NCI-H2196 (cell line): ENCODE data around the gene TMEM81.

Experiments
- DNase-seq: peaks from one replicate; lab custom pipeline; 2025; ENCODE audit not compliant: unreplicated experiment; lab: John Stamatoyannopoulos, UW

TMEM81 gene

DNA sequence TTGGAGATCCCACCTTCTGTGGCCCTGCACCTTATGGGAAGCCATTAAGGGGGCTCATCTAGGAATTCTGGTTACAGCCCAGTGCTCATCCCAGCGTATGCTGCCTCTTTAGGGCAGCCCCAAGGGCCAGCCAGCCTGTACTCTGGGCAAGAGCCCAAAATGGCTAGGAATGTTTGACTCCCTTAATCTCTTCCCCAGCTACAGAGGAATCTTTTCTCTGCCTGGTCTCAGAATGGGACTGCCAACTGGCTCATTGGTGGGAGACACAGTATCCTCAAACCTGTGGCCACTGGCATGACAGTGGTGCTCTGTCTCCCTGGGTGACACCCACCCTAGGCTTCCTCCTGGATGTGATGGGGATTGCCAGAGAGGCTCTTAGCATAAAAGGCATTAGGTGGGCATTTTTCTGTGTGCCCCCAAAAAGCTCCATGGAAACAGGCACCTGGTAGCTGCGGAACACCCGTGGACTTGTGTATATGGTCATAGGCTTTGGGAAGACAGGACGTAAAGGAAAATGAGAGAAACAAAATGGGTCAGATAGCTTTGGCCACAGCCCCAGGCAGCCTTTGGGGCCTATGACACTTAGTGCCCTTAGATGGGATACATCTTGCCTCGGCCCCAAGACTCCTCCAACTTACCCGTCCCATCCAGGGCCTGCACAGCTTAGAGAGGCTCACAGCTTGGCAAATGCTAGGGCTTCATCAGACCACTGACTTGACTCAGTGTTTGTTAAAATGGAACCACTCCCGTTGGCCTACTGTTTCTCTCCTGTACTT, 6.9 kb downstream of the TMEM81 start:
- DNase-seq, result no peak

GRCh38 chr1:205076245-205076761, 8.0 kb downstream of the TMEM81 start:
- DNase-seq, result no peak

DNA sequence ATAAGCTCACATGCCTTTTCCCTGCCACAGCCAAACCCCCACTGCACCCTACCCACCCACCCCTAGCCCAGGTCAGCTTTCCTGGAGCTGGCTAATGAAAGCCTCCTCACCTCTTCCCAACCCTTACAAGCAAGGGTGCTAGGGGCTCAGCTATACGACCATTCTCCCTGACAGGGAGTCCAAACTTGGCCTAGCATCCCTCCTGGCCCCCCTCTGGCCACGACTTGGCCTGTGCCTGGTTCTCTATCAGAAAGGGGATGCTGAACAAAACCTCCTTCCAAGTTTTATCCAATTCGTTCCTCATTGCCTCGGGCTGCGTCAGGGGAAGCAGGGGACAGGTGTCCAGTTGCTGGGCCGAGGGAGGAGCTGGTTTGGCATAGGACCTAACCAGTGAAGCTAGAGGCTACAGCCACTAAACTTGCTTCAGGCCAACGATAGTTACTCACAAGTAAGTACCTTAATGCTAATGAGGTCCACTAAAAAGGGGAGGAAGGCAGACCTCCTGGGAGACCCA, 8.6 kb downstream of the TMEM81 start:
- DNase-seq, result no peak

- no peak for DNase-seq
These were observed 9.7 kb downstream of the TMEM81 start for GRCh38 chr1:205074513-205074912.

- DNase-seq, result no peak
These were observed 10.2 kb downstream of the TMEM81 start for GRCh38 chr1:205074084-205074483.

DNA sequence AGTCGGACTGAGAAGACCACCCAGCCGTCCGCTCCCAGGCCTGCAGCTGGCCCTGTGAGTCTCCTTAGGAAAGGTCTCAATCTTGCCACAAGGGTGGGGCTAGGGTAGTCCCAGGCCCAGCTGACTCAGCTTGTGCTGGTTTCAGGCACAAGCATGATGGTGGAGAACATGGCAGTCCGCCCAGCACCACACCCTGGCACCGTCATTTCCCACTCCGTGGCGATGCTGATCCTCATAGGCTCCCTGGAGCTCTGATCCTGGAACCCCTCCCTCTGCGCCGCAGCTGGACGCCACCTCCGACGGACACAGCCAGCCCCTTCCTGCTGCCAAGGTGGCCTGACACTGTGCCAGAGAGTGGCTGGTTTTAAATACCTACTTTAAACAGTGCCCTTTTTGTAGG, 10.7 kb downstream of the TMEM81 start:
- DNase-seq, result no peak

GRCh38 chr1:205072881-205073280, 11.4 kb downstream of the TMEM81 start:
- no peak for DNase-seq

GRCh38 chr1:205072286-205072685, 12.0 kb downstream of the TMEM81 start:
- no peak for DNase-seq

DNA sequence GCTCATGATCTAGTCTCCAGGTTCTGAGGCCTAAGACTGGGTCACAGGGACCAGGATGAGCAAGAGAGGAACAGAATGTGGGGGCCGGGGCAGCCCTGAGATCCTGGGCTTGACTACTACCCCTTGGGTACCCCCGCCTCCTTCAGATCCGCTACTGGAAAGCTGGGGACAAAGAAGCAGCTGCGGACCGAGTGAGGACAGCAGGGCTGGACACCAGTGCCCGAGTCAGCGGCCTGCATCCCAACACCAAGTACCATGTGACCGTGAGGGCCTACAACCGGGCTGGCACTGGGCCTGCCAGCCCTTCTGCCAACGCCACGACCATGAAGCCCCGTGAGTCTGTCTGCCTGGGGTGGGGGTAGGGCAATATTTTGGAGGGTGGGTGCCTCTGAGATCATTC, 12.5 kb downstream of the TMEM81 start:
- no peak for DNase-seq

DNA sequence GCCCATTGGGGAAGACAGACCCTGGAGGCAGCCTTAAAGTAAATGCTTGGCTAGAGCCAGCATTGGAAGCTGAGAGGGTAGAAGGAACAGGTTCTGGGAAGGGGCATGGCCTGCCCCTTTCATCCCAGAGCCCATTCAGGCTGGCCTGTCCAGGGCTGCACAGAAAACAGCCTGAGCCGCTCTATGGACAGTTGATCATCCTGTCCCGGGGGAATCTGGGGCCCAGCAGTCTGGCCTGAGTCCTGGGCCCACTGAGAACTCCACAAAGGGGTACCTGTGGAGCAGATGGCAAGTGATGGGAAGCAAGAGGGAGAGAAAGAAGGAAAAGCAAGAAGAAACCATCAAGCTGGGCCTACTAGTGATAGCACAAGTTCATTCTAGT, 13.2 kb downstream of the TMEM81 start:
- no peak for DNase-seq

- DNase-seq, result no peak
These were observed 14.7 kb downstream of the TMEM81 start for GRCh38 chr1:205069371-205070125.

GRCh38 chr1:205068457-205069040, 15.7 kb downstream of the TMEM81 start:
- DNase-seq, result no peak

- no peak for DNase-seq
These were observed 16.3 kb downstream of the TMEM81 start for GRCh38 chr1:205068001-205068400.

DNA sequence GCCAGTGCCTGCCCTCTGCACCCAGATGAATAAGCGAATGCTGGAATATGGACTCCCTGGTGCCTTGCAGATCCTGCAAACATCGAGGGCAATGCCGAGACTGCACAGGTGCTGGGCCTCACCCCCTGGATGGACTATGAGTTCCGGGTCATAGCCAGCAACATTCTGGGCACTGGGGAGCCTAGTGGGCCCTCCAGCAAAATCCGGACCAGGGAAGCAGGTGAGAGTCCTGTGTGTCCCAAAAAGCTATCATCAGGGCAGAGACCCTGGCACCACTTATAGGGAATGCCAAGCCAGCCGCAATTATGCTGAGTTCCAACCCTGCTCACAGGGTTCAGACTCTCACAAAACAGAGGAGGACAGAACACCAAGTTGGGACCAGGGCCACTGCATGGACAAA, 17.2 kb downstream of the TMEM81 start:
- no peak for DNase-seq

DNA sequence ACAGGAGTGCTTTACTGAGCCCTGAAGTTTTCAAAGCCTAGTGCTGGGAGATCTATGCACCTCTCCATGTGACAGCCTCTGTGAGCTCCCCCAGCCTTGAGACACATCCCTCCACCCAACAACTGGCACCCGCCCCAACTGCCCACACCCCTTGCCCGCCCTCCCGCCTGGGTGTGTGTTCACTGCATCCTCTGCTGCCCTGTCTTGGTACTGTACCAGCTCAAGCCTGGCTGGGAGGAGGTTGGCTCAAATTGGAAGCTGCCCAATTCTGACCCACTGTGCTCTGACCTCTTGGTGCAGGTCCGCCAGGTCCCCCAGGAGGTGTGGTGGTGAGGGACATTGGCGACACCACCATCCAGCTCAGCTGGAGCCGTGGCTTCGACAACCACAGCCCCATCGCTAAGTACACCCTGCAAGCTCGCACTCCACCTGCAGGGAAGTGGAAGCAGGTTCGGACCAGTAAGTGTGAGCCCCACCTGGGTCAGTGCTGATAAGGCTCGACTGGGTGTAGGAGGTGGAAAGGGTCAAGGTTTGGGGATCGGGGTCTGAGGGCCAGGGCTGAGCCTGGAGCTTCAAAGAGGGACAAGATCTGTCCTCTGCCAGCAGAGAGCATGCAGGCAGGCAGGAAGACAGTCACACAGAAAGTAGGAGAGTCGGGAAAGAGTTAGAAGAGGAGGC, 18.0 kb downstream of the TMEM81 start:
- DNase-seq, result no peak

- no peak for DNase-seq
These were observed 18.6 kb downstream of the TMEM81 start for GRCh38 chr1:205065666-205066065.

GRCh38 chr1:205064741-205065316, 19.4 kb downstream of the TMEM81 start:
- DNase-seq, result no peak

DNA sequence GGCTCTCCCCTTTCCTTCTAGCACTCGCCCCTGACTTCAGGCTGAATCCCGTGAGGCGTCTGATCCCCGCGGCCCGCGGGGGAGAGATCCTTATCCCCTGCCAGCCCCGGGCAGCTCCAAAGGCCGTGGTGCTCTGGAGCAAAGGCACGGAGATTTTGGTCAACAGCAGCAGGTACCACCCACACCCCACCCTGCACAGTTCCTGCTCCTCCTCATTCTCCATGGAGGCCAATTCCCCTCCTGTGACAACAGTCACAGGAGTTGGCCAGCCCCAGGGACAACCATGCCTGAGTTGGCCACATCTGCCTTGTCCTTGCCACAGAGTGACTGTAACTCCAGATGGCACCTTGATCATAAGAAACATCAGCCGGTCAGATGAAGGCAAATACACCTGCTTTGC, 20.0 kb downstream of the TMEM81 start:
- no peak for DNase-seq

DNA sequence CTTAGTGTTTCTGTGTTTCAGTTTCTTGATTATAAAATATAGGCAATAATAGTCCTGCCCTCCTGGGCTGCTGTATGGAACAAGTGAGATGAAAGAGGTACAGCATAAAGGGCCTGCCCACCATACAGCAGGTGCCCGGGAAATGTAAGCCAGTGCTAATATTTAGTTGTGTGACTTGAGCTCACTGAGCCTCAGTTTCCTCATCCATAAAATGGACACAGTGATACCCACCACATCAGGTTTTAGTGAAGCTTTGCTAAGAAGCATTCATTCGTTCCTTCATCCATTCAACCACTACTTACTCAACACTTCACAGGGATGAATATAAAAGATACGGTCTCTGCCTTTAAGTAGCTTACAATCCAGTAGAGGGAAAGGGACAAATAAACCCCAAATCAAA, 21.4 kb downstream of the TMEM81 start:
- no peak for DNase-seq

DNA sequence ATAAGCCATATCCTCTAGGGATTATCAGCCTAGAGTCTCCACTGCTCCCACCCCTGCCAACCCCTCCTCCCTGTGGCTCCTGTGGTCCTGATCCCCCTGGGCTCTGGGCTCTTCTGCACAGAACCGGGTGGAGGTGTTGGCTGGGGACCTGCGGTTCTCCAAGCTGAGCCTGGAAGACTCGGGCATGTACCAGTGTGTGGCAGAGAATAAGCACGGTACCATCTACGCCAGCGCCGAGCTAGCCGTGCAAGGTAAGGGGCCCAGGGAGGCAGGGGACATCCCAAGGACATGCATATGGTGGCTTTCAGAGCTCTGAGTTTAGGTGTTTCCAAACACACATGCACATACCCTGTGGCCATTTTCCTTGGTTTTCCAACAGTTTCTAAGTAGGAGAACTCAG, 21.9 kb downstream of the TMEM81 start:
- DNase-seq, result no peak

DNA sequence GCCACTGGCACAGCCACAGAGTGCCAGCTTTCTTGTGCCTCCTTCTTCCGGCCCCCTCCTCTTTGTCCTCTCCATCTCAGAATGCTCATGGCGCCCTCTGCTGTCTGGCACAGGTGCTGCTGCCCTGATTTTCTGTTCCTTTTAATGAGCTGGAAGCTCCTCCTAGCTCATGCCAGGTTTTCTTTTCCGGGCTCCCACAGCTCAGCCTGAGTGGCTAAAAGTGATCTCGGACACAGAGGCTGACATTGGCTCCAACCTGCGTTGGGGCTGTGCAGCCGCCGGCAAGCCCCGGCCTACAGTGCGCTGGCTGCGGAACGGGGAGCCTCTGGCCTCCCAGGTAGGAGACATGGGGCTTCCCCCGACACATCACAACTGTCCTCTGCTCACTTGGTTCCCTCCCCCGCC, 22.6 kb downstream of the TMEM81 start:
- DNase-seq, result peak; percentile 89
